DMS53 (cell line): ENCODE measurements around the gene TMEM167B.
"Not testable (repeated sequence)": the region's sequence is repeated elsewhere in the genome, so short reads cannot be mapped to it uniquely, and the experiment has no call there.

Source experiments
- DNase-seq: peaks from one replicate; lab custom pipeline; 2025; lab: John Stamatoyannopoulos, UW

TMEM167B gene

GRCh38 chr1:109090196-109091077 is at the start of gene TMEM167B:
Gene TMEM167B (plus strand): TSS chr1:109090764. CDS start chr1:109090873, 109 bp downstream.
- peak; percentile 98 for DNase-seq

GRCh38 chr1:109040989-109041620 is 49.5 kb upstream of the TMEM167B start:
- peak; percentile 61 for DNase-seq

GRCh38 chr1:109041621-109042468 is 48.7 kb upstream of the TMEM167B start, which contains the start of gene WDR47:
Gene WDR47 (minus strand): TSS chr1:109042102. CDS start chr1:109023512, 18,590 bp downstream.
- DNase-seq, result peak; percentile 99

- DNase-seq, result no peak
These were observed 45.0 kb upstream of the TMEM167B start for GRCh38 chr1:109045595-109045994.

GRCh38 chr1:109046671-109047070 is 43.9 kb upstream of the TMEM167B start:
- DNase-seq, result no peak

GRCh38 chr1:109047339-109047738 is 43.2 kb upstream of the TMEM167B start:
- DNase-seq, result peak; percentile 21

GRCh38 chr1:109048335-109048734 is 42.2 kb upstream of the TMEM167B start:
- DNase-seq, result no peak

- no peak for DNase-seq
These were observed 40.2 kb upstream of the TMEM167B start for GRCh38 chr1:109050228-109050995.

GRCh38 chr1:109052145-109052544 is 38.4 kb upstream of the TMEM167B start:
- DNase-seq, result not testable (repeated sequence)

- no peak for DNase-seq
These were observed 34.5 kb upstream of the TMEM167B start for GRCh38 chr1:109056064-109056463.

- DNase-seq, result no peak
These were observed 31.5 kb upstream of the TMEM167B start for GRCh38 chr1:109059026-109059425.

GRCh38 chr1:109060707-109061106 is 29.9 kb upstream of the TMEM167B start:
- no peak for DNase-seq

- no peak for DNase-seq
These were observed 29.4 kb upstream of the TMEM167B start for GRCh38 chr1:109061183-109061582.

- no peak for DNase-seq
These were observed 25.4 kb upstream of the TMEM167B start for GRCh38 chr1:109065137-109065536.

- DNase-seq, result no peak
These were observed 22.7 kb upstream of the TMEM167B start for GRCh38 chr1:109067883-109068282.

GRCh38 chr1:109069294-109069693 is 21.3 kb upstream of the TMEM167B start:
- no peak for DNase-seq

- peak; percentile 98 for DNase-seq
These were observed 14.8 kb upstream of the TMEM167B start, which contains the start of gene TAF13 for GRCh38 chr1:109075531-109076490. Gene TAF13 (minus strand): TSS chr1:109076003. CDS start chr1:109075947, 56 bp downstream.

- no peak for DNase-seq
These were observed 12.2 kb upstream of the TMEM167B start for GRCh38 chr1:109078317-109078716.

GRCh38 chr1:109079240-109079622 is 11.3 kb upstream of the TMEM167B start:
- no peak for DNase-seq

GRCh38 chr1:109080441-109081082 is 10.0 kb upstream of the TMEM167B start:
- DNase-seq, result no peak
